CD4-positive, alpha-beta T cell treated with Interferon gamma for 1 hour (primary cell): ENCODE results near the gene ZDHHC14.
"Not testable (repeated sequence)": the region's sequence is repeated elsewhere in the genome, so short reads cannot be mapped to it uniquely, and the experiment has no call there.

Source experiments
- DNase-seq: peaks from one replicate; pipeline ENCODE4 v3.0.0-alpha.2; 2020

The ZDHHC14 gene

GRCh38 chr6:157380779-157381561 lies at the start of gene ZDHHC14:
Gene ZDHHC14, plus strand, starts transcription at chr6:157381190.
- DNase-seq, result peak; percentile 82

GRCh38 chr6:157332813-157333212 lies 48.2 kb upstream of the ZDHHC14 start:
- DNase-seq, result no peak

GRCh38 chr6:157333537-157333936 lies 47.5 kb upstream of the ZDHHC14 start:
- DNase-seq, result no peak

- no peak for DNase-seq
These were observed 47.0 kb upstream of the ZDHHC14 start for GRCh38 chr6:157333956-157334355.

- DNase-seq, result no peak
These were observed 45.2 kb upstream of the ZDHHC14 start for GRCh38 chr6:157335829-157336228.

- not testable (repeated sequence) for DNase-seq
These were observed 43.7 kb upstream of the ZDHHC14 start for GRCh38 chr6:157337276-157337675.

GRCh38 chr6:157337751-157338150 lies 43.2 kb upstream of the ZDHHC14 start:
- DNase-seq, result no peak

GRCh38 chr6:157339432-157339831 lies 41.6 kb upstream of the ZDHHC14 start:
- DNase-seq, result no peak

GRCh38 chr6:157343732-157344131 lies 37.3 kb upstream of the ZDHHC14 start:
- DNase-seq, result no peak

- no peak for DNase-seq
These were observed 34.6 kb upstream of the ZDHHC14 start for GRCh38 chr6:157346373-157346772.

GRCh38 chr6:157358287-157358686 lies 22.7 kb upstream of the ZDHHC14 start:
- no peak for DNase-seq

- no peak for DNase-seq
These were observed 19.1 kb upstream of the ZDHHC14 start for GRCh38 chr6:157361886-157362285.

GRCh38 chr6:157364705-157365104 lies 16.3 kb upstream of the ZDHHC14 start:
- no peak for DNase-seq

GRCh38 chr6:157366648-157367047 lies 14.3 kb upstream of the ZDHHC14 start:
- DNase-seq, result no peak

- no peak for DNase-seq
These were observed 12.5 kb upstream of the ZDHHC14 start for GRCh38 chr6:157368359-157369049.

- DNase-seq, result no peak
These were observed 10.2 kb upstream of the ZDHHC14 start for GRCh38 chr6:157370755-157371154.

- DNase-seq, result no peak
These were observed 8.3 kb upstream of the ZDHHC14 start for GRCh38 chr6:157372501-157373280.

- DNase-seq, result no peak
These were observed 6.0 kb upstream of the ZDHHC14 start for GRCh38 chr6:157374889-157375443.

- no peak for DNase-seq
These were observed 4.7 kb upstream of the ZDHHC14 start for GRCh38 chr6:157376241-157376640.

GRCh38 chr6:157376706-157377230 lies 4.2 kb upstream of the ZDHHC14 start:
- no peak for DNase-seq

- peak; percentile 88 for DNase-seq
These were observed 1.1 kb upstream of the ZDHHC14 start for GRCh38 chr6:157379656-157380457.

GRCh38 chr6:157380458-157380778 lies 572 bp upstream of the ZDHHC14 start:
- no peak for DNase-seq
